ENCODE data around the gene MLST8. TPM values are rescaled to one million over a fixed set of nuclear protein-coding genes. Genes with fewer than 3 reads are reported as not detected.

Gene MLST8, protein sequence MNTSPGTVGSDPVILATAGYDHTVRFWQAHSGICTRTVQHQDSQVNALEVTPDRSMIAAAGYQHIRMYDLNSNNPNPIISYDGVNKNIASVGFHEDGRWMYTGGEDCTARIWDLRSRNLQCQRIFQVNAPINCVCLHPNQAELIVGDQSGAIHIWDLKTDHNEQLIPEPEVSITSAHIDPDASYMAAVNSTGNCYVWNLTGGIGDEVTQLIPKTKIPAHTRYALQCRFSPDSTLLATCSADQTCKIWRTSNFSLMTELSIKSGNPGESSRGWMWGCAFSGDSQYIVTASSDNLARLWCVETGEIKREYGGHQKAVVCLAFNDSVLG
- 7.8 TPM for total RNA-seq

DNA sequence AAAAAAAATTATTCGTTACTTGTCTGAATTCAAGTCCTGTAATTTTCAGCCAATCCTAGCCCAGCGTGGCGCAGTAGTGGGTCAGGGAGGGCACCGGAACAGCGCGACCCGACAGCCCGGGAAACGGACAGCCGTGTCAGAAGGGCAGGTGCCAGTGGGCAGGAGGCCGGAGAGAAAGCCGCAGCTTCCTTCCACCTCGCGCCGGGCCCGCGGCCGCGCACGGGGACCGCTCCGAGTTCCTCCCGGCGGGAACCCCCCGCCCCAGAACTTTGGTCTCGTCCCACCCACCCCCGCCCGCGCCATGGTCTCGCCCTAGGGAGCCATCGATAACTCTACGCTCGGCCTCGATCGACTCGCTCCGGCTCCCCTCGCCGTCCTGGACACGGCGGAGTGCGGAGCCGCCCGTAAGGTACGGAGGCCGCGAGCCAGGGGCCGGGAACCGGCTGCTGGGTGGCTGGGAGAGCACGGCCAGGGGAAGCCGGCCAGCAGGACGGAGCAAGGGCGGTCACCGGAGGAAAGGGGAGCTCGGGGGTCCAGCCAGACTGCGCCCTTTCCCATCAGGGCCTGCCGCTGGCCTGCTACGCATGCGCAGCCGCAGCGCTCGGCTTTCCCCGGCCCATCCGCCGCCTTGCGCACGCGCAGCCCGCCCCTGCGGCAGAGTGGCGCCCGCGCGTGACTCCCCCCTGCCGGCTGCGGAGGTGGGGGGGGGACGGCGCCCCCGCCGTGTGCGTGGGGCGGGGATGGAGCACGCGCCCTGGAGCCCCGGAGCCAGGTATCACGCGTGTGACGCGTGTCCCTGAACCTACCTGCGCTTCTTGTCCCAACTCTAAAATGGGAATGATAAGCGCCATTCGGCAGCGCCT, at the start of gene MLST8:
Gene MLST8, plus strand, starts transcription at position 351 of the 863 bp plus-strand sequence. CDS start 632 bp downstream, outside the sequence.
- peak within 1 kb of the TSS; percentile 92 to 99 (median 93) for H3K4me3 ChIP-seq (ENCODE audit: low read length in 3 of 3)
- H3K9ac ChIP-seq (ENCODE audit: low read depth in 1 of 3, low read length in 3 of 3), result peak within 1 kb of the TSS; percentile 94 to 100 (median 98)
- no peaks in the 10 kb centered on the region for H3K9me3 ChIP-seq (ENCODE audit: control insufficient read depth in 3 of 3, low read length in 3 of 3)
- no peaks in the 10 kb centered on the region for H3K27me3 ChIP-seq (ENCODE audit: control insufficient read depth in 3 of 3, insufficient read depth in 3 of 3, low read length in 3 of 3)
- peak within 1 kb of the TSS; percentile 90 for H3K27ac ChIP-seq (ENCODE audit: low read depth, low read length)
- peaks cover 27 to 35% (median 28%) of the 10 kb centered on the region in 3 donors for H3K36me3 ChIP-seq (ENCODE audit: control insufficient read depth in 3 of 3, insufficient read depth in 3 of 3, low read length in 3 of 3)
- H3K4me1 ChIP-seq (ENCODE audit: control insufficient read depth in 3 of 3, insufficient read depth in 3 of 3, low read length in 3 of 3), result peaks cover 29 to 42% (median 34%) of the 10 kb centered on the region in 3 donors

DNA sequence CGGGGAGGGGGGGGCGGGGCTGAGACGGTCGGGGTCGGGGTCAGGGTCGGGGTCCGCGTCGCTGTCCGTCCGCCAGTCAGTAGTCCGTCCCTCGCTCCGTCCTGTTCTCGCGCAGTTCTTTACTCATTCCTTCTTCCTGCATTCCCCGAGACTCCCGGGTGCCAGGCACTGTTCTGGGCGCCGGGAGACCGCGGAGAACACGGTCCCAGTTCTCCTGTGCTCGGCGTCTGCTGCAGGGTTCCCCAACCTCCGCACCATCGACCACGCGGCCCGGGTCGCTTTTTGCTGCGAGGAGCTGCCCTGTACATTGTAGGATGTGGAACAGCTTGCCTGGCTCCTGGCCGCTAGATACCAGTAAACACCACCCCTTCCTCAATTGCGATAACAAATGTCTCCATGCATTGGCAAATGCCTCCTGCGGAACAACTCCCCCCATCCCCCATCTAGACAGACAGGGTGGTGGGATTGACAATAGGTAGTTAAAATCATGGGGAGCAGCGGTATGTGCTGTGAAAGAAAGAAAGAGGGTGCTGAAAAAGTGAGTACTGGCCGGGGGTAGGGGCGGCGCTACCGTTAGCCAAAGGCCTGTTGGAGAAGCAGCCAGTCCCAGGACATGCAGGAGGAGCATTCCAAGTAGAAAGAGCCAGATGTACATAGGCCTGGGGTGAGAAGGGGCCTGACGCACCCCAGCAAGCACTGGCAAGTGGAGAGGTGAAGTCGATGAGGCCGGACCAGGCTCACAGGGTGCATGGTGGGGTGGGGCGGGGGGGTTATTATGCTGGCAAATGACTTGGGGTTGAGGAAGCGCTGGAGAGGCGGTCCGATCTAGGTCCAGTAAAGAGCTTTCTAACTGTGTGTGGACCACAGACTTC, 49.0 kb upstream of the MLST8 start:
- peaks cover 70 to 81% (median 73%) of the 10 kb centered on the region in 3 donors for H3K4me1 ChIP-seq (ENCODE audit: control insufficient read depth in 3 of 3, insufficient read depth in 3 of 3, low read length in 3 of 3)
- H3K36me3 ChIP-seq (ENCODE audit: control insufficient read depth in 3 of 3, insufficient read depth in 3 of 3, low read length in 3 of 3), result peaks cover 4 to 10% (median 9%) of the 10 kb centered on the region in 3 donors
- peak overlapping the region; percentile 77 to 86 (median 83) for H3K9ac ChIP-seq (ENCODE audit: low read depth in 1 of 3, low read length in 3 of 3)
- no peaks in the 10 kb centered on the region for H3K27me3 ChIP-seq (ENCODE audit: control insufficient read depth in 3 of 3, insufficient read depth in 3 of 3, low read length in 3 of 3)
- peak overlapping the region; percentile 69 for H3K27ac ChIP-seq (ENCODE audit: low read depth, low read length)
- peak overlapping the region; percentile 79 to 88 (median 84) for H3K4me3 ChIP-seq (ENCODE audit: low read length in 3 of 3)
- H3K9me3 ChIP-seq (ENCODE audit: control insufficient read depth in 3 of 3, low read length in 3 of 3), result no peaks in the 10 kb centered on the region

DNA sequence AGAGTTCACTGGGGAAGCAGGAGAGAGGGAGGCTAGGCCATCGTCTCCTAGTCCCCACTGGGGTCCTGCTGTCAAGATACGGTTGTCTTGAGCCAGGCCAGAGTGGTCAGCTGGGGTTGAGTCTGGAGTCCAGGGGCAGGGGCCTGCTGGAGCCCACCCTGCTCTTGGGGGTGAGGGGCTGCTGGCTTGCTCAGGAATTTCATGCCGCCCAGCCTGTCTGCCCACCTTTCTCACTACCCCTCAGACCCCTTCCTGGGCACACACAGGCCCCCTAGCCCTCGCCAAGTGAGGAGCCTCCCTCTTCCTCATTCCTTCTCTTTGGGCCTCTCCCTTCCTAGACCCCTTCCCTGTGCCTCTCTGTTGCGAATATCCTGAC, 48.4 kb upstream of the MLST8 start:
- Histone ChIP-seq H3K9me3 (ENCODE audit: control insufficient read depth in 3 of 3, low read length in 3 of 3) (no peaks in the 10 kb centered on the region), H3K27me3 (ENCODE audit: control insufficient read depth in 3 of 3, insufficient read depth in 3 of 3, low read length in 3 of 3) (no peaks in the 10 kb centered on the region), H3K36me3 (ENCODE audit: control insufficient read depth in 3 of 3, insufficient read depth in 3 of 3, low read length in 3 of 3) (peaks cover 0 to 5% (median 5%) of the 10 kb centered on the region in 3 donors), H3K27ac (ENCODE audit: low read depth, low read length) (peak overlapping the region; percentile 68), H3K4me1 (ENCODE audit: control insufficient read depth in 3 of 3, insufficient read depth in 3 of 3, low read length in 3 of 3) (peaks cover 69 to 81% (median 73%) of the 10 kb centered on the region in 3 donors), H3K9ac (ENCODE audit: low read depth in 1 of 3, low read length in 3 of 3) (peak overlapping the region; percentile 33 to 86 (median 83)), H3K4me3 (ENCODE audit: low read length in 3 of 3) (peak overlapping the region; percentile 10 to 88 (median 84))

DNA sequence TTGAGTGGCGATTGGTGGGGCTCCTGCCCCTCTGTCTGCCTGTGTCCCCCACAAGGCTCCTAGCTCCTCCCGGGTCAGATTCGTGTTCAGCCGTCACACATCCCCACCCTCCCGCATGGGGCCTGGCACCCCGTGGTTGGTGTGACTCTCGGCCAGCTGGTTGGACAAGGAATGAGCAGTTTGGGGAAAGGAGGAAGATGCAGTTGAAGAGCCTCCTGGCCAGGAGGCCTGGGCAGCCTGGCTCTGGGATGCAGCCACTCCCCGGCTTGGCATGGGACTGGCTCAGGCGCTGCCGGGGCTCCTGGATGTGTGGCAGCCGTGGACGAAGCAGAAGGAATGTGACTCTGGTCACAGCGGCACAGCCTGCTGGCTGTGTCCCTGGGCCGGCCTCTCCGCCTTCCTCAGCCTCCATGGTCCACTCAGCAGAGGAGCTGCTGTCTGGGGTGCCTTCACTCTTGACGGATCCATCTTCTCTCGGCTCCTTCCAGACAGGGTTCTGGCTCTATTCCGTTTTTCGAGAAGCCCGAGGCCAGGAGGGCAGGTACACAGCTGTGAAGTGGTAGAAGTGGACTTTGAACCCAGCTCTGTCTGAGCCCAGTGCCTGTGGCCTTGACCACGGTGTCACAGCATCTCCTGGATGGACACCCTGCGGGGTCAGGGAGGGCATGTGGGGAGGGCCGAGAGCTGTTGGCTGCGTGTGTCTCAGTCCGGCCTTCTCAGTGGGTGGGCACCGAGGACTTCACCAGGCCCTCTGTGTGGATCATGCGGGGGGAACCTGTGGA, 47.6 kb upstream of the MLST8 start:
- H3K27ac ChIP-seq (ENCODE audit: low read depth, low read length), result peak overlapping the region; percentile 68
- H3K36me3 ChIP-seq (ENCODE audit: control insufficient read depth in 3 of 3, insufficient read depth in 3 of 3, low read length in 3 of 3), result peaks cover 0 to 5% (median 3%) of the 10 kb centered on the region in 3 donors
- no peaks in the 10 kb centered on the region for H3K27me3 ChIP-seq (ENCODE audit: control insufficient read depth in 3 of 3, insufficient read depth in 3 of 3, low read length in 3 of 3)
- peak overlapping the region in 2 of 3 donors; percentile 33 to 83 for H3K9ac ChIP-seq (ENCODE audit: low read depth in 1 of 3, low read length in 3 of 3)
- H3K4me1 ChIP-seq (ENCODE audit: control insufficient read depth in 3 of 3, insufficient read depth in 3 of 3, low read length in 3 of 3), result peaks cover 62 to 75% (median 66%) of the 10 kb centered on the region in 3 donors
- H3K4me3 ChIP-seq (ENCODE audit: low read length in 3 of 3), result no peak overlapping the region
- no peaks in the 10 kb centered on the region for H3K9me3 ChIP-seq (ENCODE audit: control insufficient read depth in 3 of 3, low read length in 3 of 3)

DNA sequence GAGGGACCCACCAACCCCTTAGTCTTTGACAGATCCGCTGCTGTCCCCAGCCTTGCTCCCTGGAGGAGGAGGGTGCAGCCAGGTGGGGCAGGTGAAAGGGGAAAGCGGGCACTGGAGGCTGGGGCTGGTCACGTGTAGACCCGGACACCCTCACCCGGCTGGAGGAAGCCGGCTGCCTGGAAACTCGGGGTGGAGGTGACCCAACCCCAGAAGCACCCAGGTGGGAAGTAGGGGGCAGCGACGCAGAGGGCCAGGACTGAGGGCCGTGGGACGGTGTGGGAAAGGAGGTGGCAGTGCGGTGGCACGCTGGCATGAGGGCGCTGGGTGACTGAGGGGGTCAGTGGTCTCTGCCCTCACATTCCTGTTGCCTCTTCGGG, 47.0 kb upstream of the MLST8 start:
- H3K9ac ChIP-seq (ENCODE audit: low read depth in 1 of 3, low read length in 3 of 3), result peak overlapping the region in 2 of 3 donors; percentile 33 to 83
- peaks cover 0 to 5% (median 0%) of the 10 kb centered on the region in 3 donors for H3K36me3 ChIP-seq (ENCODE audit: control insufficient read depth in 3 of 3, insufficient read depth in 3 of 3, low read length in 3 of 3)
- H3K27me3 ChIP-seq (ENCODE audit: control insufficient read depth in 3 of 3, insufficient read depth in 3 of 3, low read length in 3 of 3), result no peaks in the 10 kb centered on the region
- no peaks in the 10 kb centered on the region for H3K9me3 ChIP-seq (ENCODE audit: control insufficient read depth in 3 of 3, low read length in 3 of 3)
- peaks cover 56 to 69% (median 60%) of the 10 kb centered on the region in 3 donors for H3K4me1 ChIP-seq (ENCODE audit: control insufficient read depth in 3 of 3, insufficient read depth in 3 of 3, low read length in 3 of 3)
- peak overlapping the region; percentile 68 for H3K27ac ChIP-seq (ENCODE audit: low read depth, low read length)
- no peak overlapping the region for H3K4me3 ChIP-seq (ENCODE audit: low read length in 3 of 3)

DNA sequence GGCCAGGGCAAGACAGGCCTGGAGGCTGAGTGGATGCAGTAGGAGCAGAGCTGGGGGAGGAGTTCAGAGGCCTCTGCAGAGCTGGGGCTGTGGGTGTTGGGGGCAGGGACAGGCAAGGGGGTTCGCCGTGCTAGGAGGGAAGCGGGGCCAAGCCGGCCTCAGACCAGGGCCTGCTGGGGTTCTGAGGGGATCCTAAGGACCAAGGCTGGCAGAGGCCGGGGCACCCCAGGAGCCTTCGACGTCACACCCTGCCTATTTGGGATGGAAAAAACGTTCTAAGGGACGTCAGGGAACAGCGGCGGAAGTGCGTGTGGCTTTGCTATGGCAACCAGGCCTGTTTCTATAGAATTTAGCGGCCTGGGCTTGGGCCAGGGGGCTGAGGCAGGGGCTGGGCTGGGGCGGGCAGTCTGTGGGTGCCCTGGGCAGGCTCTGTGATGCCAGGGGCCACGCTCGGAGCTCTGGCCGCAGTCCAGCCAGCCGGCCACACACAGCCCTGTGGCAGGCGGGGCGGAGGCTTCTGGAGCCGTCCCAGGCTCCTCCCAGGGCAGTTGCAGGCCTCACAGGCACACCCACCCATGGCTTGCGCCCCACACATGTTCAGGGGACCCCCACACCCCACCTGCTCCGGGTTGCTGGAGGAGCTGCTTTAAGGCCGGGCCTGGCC, 45.9 kb upstream of the MLST8 start:
- no peaks in the 10 kb centered on the region for H3K9me3 ChIP-seq (ENCODE audit: control insufficient read depth in 3 of 3, low read length in 3 of 3)
- peaks cover 0 to 2% (median 0%) of the 10 kb centered on the region in 3 donors for H3K36me3 ChIP-seq (ENCODE audit: control insufficient read depth in 3 of 3, insufficient read depth in 3 of 3, low read length in 3 of 3)
- H3K27me3 ChIP-seq (ENCODE audit: control insufficient read depth in 3 of 3, insufficient read depth in 3 of 3, low read length in 3 of 3), result no peaks in the 10 kb centered on the region
- H3K4me1 ChIP-seq (ENCODE audit: control insufficient read depth in 3 of 3, insufficient read depth in 3 of 3, low read length in 3 of 3), result peaks cover 45 to 58% (median 49%) of the 10 kb centered on the region in 3 donors
- H3K9ac ChIP-seq (ENCODE audit: low read depth in 1 of 3, low read length in 3 of 3), result peak overlapping the region in 2 of 3 donors; percentile 32 to 54
- H3K4me3 ChIP-seq (ENCODE audit: low read length in 3 of 3), result no peak overlapping the region
- peak overlapping the region; percentile 68 for H3K27ac ChIP-seq (ENCODE audit: low read depth, low read length)

DNA sequence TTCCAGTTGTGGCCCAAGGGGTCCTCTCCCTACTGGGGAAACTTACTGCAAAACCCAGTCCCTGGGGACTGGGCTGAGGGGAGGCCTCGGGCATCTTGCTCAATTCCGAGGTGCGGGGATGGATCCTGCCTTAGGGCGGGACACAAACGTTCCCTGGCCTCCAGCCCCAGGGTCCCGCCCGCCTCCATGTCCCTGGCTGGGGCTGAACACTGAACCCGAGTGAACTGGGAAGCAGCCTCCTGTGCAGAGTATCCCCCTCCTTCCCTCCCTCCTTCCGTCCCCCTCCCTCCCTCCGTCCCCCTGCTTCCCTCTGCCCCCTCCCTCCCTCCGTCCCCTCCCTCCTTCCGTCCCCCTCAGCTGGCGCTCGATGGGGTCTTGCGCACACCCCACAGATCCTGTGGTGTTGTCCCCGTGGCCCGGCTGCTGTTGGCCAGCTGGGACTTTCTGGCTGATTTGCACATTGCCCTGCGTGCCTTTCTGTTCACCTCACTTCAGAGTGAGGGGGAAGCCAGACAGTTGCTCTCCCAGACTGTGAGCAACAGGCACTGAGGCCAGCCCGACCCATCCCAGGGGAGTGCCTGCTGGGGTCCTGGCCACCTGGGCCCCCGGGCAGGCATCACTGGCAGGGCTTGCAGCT, 44.2 kb upstream of the MLST8 start:
- H3K4me3 ChIP-seq (ENCODE audit: low read length in 3 of 3), result no peak overlapping the region
- no peaks in the 10 kb centered on the region for H3K9me3 ChIP-seq (ENCODE audit: control insufficient read depth in 3 of 3, low read length in 3 of 3)
- H3K27me3 ChIP-seq (ENCODE audit: control insufficient read depth in 3 of 3, insufficient read depth in 3 of 3, low read length in 3 of 3), result no peaks in the 10 kb centered on the region
- peak overlapping the region; percentile 54 for H3K27ac ChIP-seq (ENCODE audit: low read depth, low read length)
- peaks cover 37 to 50% (median 42%) of the 10 kb centered on the region in 3 donors for H3K4me1 ChIP-seq (ENCODE audit: control insufficient read depth in 3 of 3, insufficient read depth in 3 of 3, low read length in 3 of 3)
- peak overlapping the region; percentile 20 to 40 (median 38) for H3K9ac ChIP-seq (ENCODE audit: low read depth in 1 of 3, low read length in 3 of 3)
- H3K36me3 ChIP-seq (ENCODE audit: control insufficient read depth in 3 of 3, insufficient read depth in 3 of 3, low read length in 3 of 3), result peaks cover 0 to 4% (median 1%) of the 10 kb centered on the region in 3 donors

DNA sequence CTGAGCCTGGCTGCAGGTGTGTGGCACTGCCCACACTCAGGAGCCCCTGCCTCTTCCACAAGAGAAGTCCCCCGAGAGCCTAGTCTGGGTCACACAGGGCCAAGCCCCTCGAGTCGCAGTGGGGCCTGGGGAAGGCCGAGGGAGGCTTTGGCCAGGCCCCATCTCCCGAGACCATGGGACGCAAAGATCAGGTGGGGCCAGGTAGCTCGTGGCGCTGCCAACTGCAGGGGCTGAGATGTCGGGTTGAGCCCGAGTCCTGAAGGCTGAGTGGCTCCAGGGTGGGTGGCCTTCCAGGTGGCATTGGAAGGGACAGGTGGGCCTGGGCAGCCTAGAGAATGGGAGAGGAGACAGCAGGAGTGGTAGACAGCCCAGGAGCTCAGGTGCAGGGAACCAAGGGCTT, 43.3 kb upstream of the MLST8 start:
- Histone ChIP-seq H3K9me3 (ENCODE audit: control insufficient read depth in 3 of 3, low read length in 3 of 3) (no peaks in the 10 kb centered on the region), H3K36me3 (ENCODE audit: control insufficient read depth in 3 of 3, insufficient read depth in 3 of 3, low read length in 3 of 3) (peaks cover 0 to 10% (median 3%) of the 10 kb centered on the region in 3 donors), H3K4me3 (ENCODE audit: low read length in 3 of 3) (no peak overlapping the region), H3K27me3 (ENCODE audit: control insufficient read depth in 3 of 3, insufficient read depth in 3 of 3, low read length in 3 of 3) (no peaks in the 10 kb centered on the region), H3K4me1 (ENCODE audit: control insufficient read depth in 3 of 3, insufficient read depth in 3 of 3, low read length in 3 of 3) (peaks cover 28 to 42% (median 34%) of the 10 kb centered on the region in 3 donors), H3K27ac (ENCODE audit: low read depth, low read length) (peak overlapping the region; percentile 19), H3K9ac (ENCODE audit: low read depth in 1 of 3, low read length in 3 of 3) (peak overlapping the region in 1 of 3 donors; percentile 38)

Measured in skeletal muscle tissue (tissue), 4 donors.